Measurements from ENCODE around the gene NACC2.

NACC2 gene

GRCh38 chr9:136082496-136083361, 12.4 kb downstream of the NACC2 start (continued):
- TF ChIP-seq, protein P1, sequence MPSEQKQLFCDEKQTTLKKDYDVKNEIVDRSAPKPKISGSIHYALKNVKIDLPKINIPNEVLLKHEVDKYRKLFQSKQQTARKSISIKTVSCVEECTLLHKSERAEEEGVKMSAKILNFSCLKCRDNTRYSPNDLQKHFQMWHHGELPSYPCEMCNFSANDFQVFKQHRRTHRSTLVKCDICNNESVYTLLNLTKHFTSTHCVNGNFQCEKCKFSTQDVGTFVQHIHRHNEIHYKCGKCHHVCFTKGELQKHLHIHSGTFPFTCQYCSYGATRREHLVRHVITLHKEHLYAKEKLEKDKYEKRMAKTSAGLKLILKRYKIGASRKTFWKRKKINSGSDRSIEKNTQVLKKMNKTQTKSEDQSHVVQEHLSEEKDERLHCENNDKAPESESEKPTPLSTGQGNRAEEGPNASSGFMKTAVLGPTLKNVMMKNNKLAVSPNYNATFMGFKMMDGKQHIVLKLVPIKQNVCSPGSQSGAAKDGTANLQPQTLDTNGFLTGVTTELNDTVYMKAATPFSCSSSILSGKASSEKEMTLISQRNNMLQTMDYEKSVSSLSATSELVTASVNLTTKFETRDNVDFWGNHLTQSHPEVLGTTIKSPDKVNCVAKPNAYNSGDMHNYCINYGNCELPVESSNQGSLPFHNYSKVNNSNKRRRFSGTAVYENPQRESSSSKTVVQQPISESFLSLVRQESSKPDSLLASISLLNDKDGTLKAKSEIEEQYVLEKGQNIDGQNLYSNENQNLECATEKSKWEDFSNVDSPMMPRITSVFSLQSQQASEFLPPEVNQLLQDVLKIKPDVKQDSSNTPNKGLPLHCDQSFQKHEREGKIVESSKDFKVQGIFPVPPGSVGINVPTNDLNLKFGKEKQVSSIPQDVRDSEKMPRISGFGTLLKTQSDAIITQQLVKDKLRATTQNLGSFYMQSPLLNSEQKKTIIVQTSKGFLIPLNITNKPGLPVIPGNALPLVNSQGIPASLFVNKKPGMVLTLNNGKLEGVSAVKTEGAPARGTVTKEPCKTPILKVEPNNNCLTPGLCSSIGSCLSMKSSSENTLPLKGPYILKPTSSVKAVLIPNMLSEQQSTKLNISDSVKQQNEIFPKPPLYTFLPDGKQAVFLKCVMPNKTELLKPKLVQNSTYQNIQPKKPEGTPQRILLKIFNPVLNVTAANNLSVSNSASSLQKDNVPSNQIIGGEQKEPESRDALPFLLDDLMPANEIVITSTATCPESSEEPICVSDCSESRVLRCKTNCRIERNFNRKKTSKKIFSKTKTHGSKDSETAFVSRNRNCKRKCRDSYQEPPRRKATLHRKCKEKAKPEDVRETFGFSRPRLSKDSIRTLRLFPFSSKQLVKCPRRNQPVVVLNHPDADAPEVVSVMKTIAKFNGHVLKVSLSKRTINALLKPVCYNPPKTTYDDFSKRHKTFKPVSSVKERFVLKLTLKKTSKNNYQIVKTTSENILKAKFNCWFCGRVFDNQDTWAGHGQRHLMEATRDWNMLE (tag by site-specific recombination; conservative IDR thresholded peaks at IDR 0.05; ENCODE audit: low read depth): no peak
- TF ChIP-seq ZNF223 (tag by site-specific recombination; IDR thresholded peaks at IDR 0.05) (no peak), ZNF654 (tag by site-specific recombination; IDR thresholded peaks at IDR 0.05; ENCODE audit: low read depth) (no peak), GLI4 (tag by site-specific recombination; IDR thresholded peaks at IDR 0.05) (no peak), KLF10 (tag by site-specific recombination; IDR thresholded peaks at IDR 0.05) (no peak), YY1 (tag by site-specific recombination; IDR thresholded peaks at IDR 0.05) (no peak), KLF1 (tag by site-specific recombination; IDR thresholded peaks at IDR 0.05) (peak; percentile 43; the same call in 1 of the 2 replicates), EGR2 (tag by site-specific recombination; IDR thresholded peaks at IDR 0.05; ENCODE audit: low read depth) (no peak), ZNF202 (tag by site-specific recombination; IDR thresholded peaks at IDR 0.05; ENCODE audit: borderline replicate concordance) (no peak), ZNF785 (tag by site-specific recombination; IDR thresholded peaks at IDR 0.05) (no peak), BCL11A (tag by site-specific recombination; IDR thresholded peaks at IDR 0.05; ENCODE audit: low read depth) (no peak), ZNF248 (tag by site-specific recombination; IDR thresholded peaks at IDR 0.05) (no peak), ZNF645 (tag by site-specific recombination; IDR thresholded peaks at IDR 0.05) (no peak), OSR2 (tag by site-specific recombination; IDR thresholded peaks at IDR 0.05) (no peak), GLI2 (tag by site-specific recombination; IDR thresholded peaks at IDR 0.05; ENCODE audit: borderline replicate concordance, low read depth) (no peak), ZNF660 (tag by site-specific recombination; IDR thresholded peaks at IDR 0.05) (no peak), ZNF16 (tag by site-specific recombination; IDR thresholded peaks at IDR 0.05; ENCODE audit: low read depth) (no peak), ZNF530 (tag by site-specific recombination; IDR thresholded peaks at IDR 0.05; ENCODE audit: low read depth) (no peak), ZNF792 (tag by site-specific recombination; IDR thresholded peaks at IDR 0.05) (no peak), ZNF529 (tag by site-specific recombination; IDR thresholded peaks at IDR 0.05; ENCODE audit: insufficient replicate concordance) (no peak)
- TF ChIP-seq, protein P2, sequence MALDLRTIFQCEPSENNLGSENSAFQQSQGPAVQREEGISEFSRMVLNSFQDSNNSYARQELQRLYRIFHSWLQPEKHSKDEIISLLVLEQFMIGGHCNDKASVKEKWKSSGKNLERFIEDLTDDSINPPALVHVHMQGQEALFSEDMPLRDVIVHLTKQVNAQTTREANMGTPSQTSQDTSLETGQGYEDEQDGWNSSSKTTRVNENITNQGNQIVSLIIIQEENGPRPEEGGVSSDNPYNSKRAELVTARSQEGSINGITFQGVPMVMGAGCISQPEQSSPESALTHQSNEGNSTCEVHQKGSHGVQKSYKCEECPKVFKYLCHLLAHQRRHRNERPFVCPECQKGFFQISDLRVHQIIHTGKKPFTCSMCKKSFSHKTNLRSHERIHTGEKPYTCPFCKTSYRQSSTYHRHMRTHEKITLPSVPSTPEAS (tag by site-specific recombination; IDR thresholded peaks at IDR 0.05): no peak
- TF ChIP-seq, protein P3, sequence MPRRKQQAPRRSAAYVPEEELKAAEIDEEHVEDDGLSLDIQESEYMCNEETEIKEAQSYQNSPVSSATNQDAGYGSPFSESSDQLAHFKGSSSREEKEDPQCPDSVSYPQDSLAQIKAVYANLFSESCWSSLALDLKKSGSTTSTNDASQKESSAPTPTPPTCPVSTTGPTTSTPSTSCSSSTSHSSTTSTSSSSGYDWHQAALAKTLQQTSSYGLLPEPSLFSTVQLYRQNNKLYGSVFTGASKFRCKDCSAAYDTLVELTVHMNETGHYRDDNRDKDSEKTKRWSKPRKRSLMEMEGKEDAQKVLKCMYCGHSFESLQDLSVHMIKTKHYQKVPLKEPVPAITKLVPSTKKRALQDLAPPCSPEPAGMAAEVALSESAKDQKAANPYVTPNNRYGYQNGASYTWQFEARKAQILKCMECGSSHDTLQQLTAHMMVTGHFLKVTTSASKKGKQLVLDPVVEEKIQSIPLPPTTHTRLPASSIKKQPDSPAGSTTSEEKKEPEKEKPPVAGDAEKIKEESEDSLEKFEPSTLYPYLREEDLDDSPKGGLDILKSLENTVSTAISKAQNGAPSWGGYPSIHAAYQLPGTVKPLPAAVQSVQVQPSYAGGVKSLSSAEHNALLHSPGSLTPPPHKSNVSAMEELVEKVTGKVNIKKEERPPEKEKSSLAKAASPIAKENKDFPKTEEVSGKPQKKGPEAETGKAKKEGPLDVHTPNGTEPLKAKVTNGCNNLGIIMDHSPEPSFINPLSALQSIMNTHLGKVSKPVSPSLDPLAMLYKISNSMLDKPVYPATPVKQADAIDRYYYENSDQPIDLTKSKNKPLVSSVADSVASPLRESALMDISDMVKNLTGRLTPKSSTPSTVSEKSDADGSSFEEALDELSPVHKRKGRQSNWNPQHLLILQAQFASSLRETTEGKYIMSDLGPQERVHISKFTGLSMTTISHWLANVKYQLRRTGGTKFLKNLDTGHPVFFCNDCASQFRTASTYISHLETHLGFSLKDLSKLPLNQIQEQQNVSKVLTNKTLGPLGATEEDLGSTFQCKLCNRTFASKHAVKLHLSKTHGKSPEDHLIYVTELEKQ (tag by site-specific recombination; IDR thresholded peaks at IDR 0.05; ENCODE audit: borderline replicate concordance): 0 out of 2 replicates have a peak, but pooled peaks have one; percentile 49
- TF ChIP-seq, protein P4, sequence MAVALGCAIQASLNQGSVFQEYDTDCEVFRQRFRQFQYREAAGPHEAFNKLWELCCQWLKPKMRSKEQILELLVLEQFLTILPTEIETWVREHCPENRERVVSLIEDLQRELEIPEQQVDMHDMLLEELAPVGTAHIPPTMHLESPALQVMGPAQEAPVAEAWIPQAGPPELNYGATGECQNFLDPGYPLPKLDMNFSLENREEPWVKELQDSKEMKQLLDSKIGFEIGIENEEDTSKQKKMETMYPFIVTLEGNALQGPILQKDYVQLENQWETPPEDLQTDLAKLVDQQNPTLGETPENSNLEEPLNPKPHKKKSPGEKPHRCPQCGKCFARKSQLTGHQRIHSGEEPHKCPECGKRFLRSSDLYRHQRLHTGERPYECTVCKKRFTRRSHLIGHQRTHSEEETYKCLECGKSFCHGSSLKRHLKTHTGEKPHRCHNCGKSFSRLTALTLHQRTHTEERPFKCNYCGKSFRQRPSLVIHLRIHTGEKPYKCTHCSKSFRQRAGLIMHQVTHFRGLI (tag by site-specific recombination; IDR thresholded peaks at IDR 0.05): no peak
- TF ChIP-seq, protein P5, sequence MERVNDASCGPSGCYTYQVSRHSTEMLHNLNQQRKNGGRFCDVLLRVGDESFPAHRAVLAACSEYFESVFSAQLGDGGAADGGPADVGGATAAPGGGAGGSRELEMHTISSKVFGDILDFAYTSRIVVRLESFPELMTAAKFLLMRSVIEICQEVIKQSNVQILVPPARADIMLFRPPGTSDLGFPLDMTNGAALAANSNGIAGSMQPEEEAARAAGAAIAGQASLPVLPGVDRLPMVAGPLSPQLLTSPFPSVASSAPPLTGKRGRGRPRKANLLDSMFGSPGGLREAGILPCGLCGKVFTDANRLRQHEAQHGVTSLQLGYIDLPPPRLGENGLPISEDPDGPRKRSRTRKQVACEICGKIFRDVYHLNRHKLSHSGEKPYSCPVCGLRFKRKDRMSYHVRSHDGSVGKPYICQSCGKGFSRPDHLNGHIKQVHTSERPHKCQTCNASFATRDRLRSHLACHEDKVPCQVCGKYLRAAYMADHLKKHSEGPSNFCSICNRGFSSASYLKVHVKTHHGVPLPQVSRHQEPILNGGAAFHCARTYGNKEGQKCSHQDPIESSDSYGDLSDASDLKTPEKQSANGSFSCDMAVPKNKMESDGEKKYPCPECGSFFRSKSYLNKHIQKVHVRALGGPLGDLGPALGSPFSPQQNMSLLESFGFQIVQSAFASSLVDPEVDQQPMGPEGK (tag by site-specific recombination; IDR thresholded peaks at IDR 0.05): 0 out of 2 replicates have a peak, but pooled peaks have one; percentile 23

Data from HEK293 (cell line).